ENCODE results near the gene NREP. TPM values are rescaled to one million over a fixed set of nuclear protein-coding genes. Genes with fewer than 3 reads are reported as not detected.
A peak's percentile ranks its signal among the peaks of the same experiment; 100 is the strongest.

The NREP gene
- total RNA-seq, 5 donors from 2014 or later (not counting 1 experiment from before 2014, with no cell fraction given) = 2.1 to 9.0 (median 4.6) TPM

GRCh38 chr5:111737716-111738115 is 19.3 kb downstream of the NREP start:
- H3K4me1 Mint-ChIP-seq = peaks cover 4 to 19% (median 11%) of the 10 kb centered on the region in 3 donors
- H3K36me3 Mint-ChIP-seq = no peaks in the 10 kb centered on the region
- no peak for ATAC-seq (replicated peaks in 1 of 4)
- no peaks in the 10 kb centered on the region for H3K9me3 ChIP-seq
- H3K4me1 ChIP-seq (ENCODE audit: control insufficient read depth in 1 of 2, extremely low read depth in 1 of 2, insufficient read depth in 2 of 2, low read length in 2 of 2) = peaks cover 4 to 26% of the 10 kb centered on the region in 2 experiments
- H3K4me3 Mint-ChIP-seq = no peak overlapping the region
- H3K27me3 Mint-ChIP-seq = peaks cover 0 to 3% of the 10 kb centered on the region in 2 donors
- no peak overlapping the region for H3K27ac ChIP-seq (ENCODE audit: low read length)
- ChIA-PET CTCF (no interaction called here), POLR2A (no interaction called here)
- DNase-seq = no peak
- no peak overlapping the region for H3K27ac Mint-ChIP-seq
- no peak overlapping the region for H3K4me3 ChIP-seq (ENCODE audit: control insufficient read depth in 1 of 2, extremely low read depth in 1 of 2, low read length in 1 of 2)
- H3K9me3 Mint-ChIP-seq = no peaks in the 10 kb centered on the region
- H3K27me3 ChIP-seq (replicated peaks in 1 of 2; ENCODE audit: control insufficient read depth in 2 of 2, extremely low read depth in 1 of 2, insufficient read depth in 2 of 2, low read length in 1 of 2) = no peaks in the 10 kb centered on the region
- WGBS (ENCODE audit: insufficient coverage) = no CpG with 5 or more reads among the region's 1 CpG
- no peaks in the 10 kb centered on the region for H3K36me3 ChIP-seq (ENCODE audit: control insufficient read depth in 2 of 2, extremely low read depth in 1 of 2, insufficient read depth in 1 of 2, low read length in 1 of 2)

GRCh38 chr5:111735583-111736270 is 21.3 kb downstream of the NREP start:
- Histone ChIP-seq H3K4me1 (ENCODE audit: control insufficient read depth in 1 of 2, extremely low read depth in 1 of 2, insufficient read depth in 2 of 2, low read length in 2 of 2) (peaks cover 0 to 19% of the 10 kb centered on the region in 2 experiments), H3K4me3 (ENCODE audit: control insufficient read depth in 1 of 2, extremely low read depth in 1 of 2, low read length in 1 of 2) (no peak overlapping the region), H3K9me3 (no peaks in the 10 kb centered on the region), H3K27ac (ENCODE audit: low read length) (no peak overlapping the region), H3K27me3 (replicated peaks in 1 of 2; ENCODE audit: control insufficient read depth in 2 of 2, extremely low read depth in 1 of 2, insufficient read depth in 2 of 2, low read length in 1 of 2) (no peaks in the 10 kb centered on the region), H3K36me3 (ENCODE audit: control insufficient read depth in 2 of 2, extremely low read depth in 1 of 2, insufficient read depth in 1 of 2, low read length in 1 of 2) (no peaks in the 10 kb centered on the region)
- peaks cover 0 to 8% (median 6%) of the 10 kb centered on the region in 3 donors for H3K4me1 Mint-ChIP-seq
- POLR2A ChIA-PET = interaction anchor here in 1 of 2 donors (0.6 kb wide), 1 partner anchor 37 kb away, joined by 3 read pairs; no protein-coding TSS in a partner anchor
- no peak overlapping the region for H3K27ac Mint-ChIP-seq
- DNase-seq = no peak
- no peak overlapping the region for H3K4me3 Mint-ChIP-seq
- H3K9me3 Mint-ChIP-seq = no peaks in the 10 kb centered on the region
- ATAC-seq (replicated peaks in 1 of 4) = no peak
- 73% methylated on average over 2 of the region's 8 CpGs for WGBS (ENCODE audit: insufficient coverage)
- CTCF ChIA-PET = no interaction called here
- H3K27me3 Mint-ChIP-seq = peaks cover 0 to 3% of the 10 kb centered on the region in 2 donors
- no peaks in the 10 kb centered on the region for H3K36me3 Mint-ChIP-seq

DNA sequence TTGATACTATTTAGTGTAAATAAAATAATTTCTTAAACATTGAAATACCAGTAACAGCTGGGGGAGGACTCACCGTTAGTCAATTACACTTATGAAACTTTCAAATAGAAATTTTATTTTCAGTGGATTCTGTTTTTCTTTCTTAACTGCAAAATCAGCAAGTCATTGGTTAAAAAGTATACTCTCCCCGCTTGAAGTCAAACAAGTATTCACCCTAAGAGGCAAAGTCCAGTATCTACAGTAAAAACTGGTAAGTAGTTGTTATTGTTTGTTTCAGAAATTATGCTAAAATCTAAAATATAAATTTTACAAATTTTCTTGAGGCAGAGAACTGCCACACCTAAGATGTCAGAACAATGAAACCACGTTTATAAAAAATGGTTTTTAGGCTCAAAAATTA is 22.4 kb downstream of the NREP start:
- no CpG with 5 or more reads among the region's 3 CpGs for WGBS (ENCODE audit: insufficient coverage)
- Mint-ChIP-seq H3K9me3 (no peaks in the 10 kb centered on the region), H3K27ac (no peak overlapping the region), H3K27me3 (peaks cover 0 to 3% of the 10 kb centered on the region in 2 donors), H3K36me3 (no peaks in the 10 kb centered on the region), H3K4me3 (no peak overlapping the region), H3K4me1 (peaks cover 0 to 8% (median 7%) of the 10 kb centered on the region in 3 donors)
- ATAC-seq (replicated peaks in 1 of 4) = no peak
- DNase-seq = no peak
- no peak overlapping the region for H3K27ac ChIP-seq (ENCODE audit: low read length)
- H3K9me3 ChIP-seq = no peaks in the 10 kb centered on the region
- H3K27me3 ChIP-seq (replicated peaks in 1 of 2; ENCODE audit: control insufficient read depth in 2 of 2, extremely low read depth in 1 of 2, insufficient read depth in 2 of 2, low read length in 1 of 2) = no peaks in the 10 kb centered on the region
- H3K4me3 ChIP-seq (ENCODE audit: control insufficient read depth in 1 of 2, extremely low read depth in 1 of 2, low read length in 1 of 2) = no peak overlapping the region
- CTCF ChIA-PET = no interaction called here
- POLR2A ChIA-PET = no interaction called here
- H3K36me3 ChIP-seq (ENCODE audit: control insufficient read depth in 2 of 2, extremely low read depth in 1 of 2, insufficient read depth in 1 of 2, low read length in 1 of 2) = no peaks in the 10 kb centered on the region
- peaks cover 0 to 19% of the 10 kb centered on the region in 2 experiments for H3K4me1 ChIP-seq (ENCODE audit: control insufficient read depth in 1 of 2, extremely low read depth in 1 of 2, insufficient read depth in 2 of 2, low read length in 2 of 2)

GRCh38 chr5:111734013-111734412 is 23.0 kb downstream of the NREP start:
- WGBS (ENCODE audit: insufficient coverage) = 86% methylated on average over 1 of the region's 6 CpGs
- Mint-ChIP-seq H3K27me3 (peaks cover 0 to 3% of the 10 kb centered on the region in 2 donors), H3K36me3 (no peaks in the 10 kb centered on the region), H3K4me3 (no peak overlapping the region), H3K4me1 (peaks cover 0 to 8% (median 7%) of the 10 kb centered on the region in 3 donors), H3K9me3 (no peaks in the 10 kb centered on the region), H3K27ac (no peak overlapping the region)
- ATAC-seq (replicated peaks in 1 of 4) (peak in 2 of 4 experiments; percentile 37 to 61), DNase-seq (no peak)
- ChIA-PET CTCF (no interaction called here), POLR2A (no interaction called here)
- no peaks in the 10 kb centered on the region for H3K27me3 ChIP-seq (replicated peaks in 1 of 2; ENCODE audit: control insufficient read depth in 2 of 2, extremely low read depth in 1 of 2, insufficient read depth in 2 of 2, low read length in 1 of 2)
- no peaks in the 10 kb centered on the region for H3K9me3 ChIP-seq
- H3K27ac ChIP-seq (ENCODE audit: low read length) = no peak overlapping the region
- no peaks in the 10 kb centered on the region for H3K36me3 ChIP-seq (ENCODE audit: control insufficient read depth in 2 of 2, extremely low read depth in 1 of 2, insufficient read depth in 1 of 2, low read length in 1 of 2)
- H3K4me3 ChIP-seq (ENCODE audit: control insufficient read depth in 1 of 2, extremely low read depth in 1 of 2, low read length in 1 of 2) = no peak overlapping the region
- peaks cover 0 to 19% of the 10 kb centered on the region in 2 experiments for H3K4me1 ChIP-seq (ENCODE audit: control insufficient read depth in 1 of 2, extremely low read depth in 1 of 2, insufficient read depth in 2 of 2, low read length in 2 of 2)

DNA sequence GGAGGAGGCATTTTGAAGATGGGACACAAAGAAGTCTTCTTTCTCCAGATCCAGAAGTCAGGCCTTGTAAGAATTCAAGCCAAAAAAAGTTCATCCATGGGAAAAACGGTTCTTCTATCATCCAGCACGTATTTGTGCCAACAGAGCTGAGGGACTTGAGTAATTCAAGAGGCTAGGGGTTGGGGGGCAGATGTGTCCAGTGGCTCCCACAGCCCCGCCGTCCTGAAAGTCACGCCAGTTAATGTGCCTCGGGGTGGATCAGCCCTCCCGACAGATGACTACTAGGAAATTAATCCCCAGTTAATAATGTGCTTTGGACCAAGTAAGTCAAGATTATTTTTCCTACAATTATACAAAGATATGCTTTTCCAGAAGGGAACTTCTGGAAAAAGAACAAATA is 23.4 kb downstream of the NREP start:
- Mint-ChIP-seq H3K9me3 (no peaks in the 10 kb centered on the region), H3K27ac (no peak overlapping the region), H3K27me3 (peaks cover 0 to 3% of the 10 kb centered on the region in 2 donors), H3K4me3 (no peak overlapping the region), H3K36me3 (no peaks in the 10 kb centered on the region), H3K4me1 (peaks cover 0 to 8% (median 7%) of the 10 kb centered on the region in 3 donors)
- no peak overlapping the region for H3K4me3 ChIP-seq (ENCODE audit: control insufficient read depth in 1 of 2, extremely low read depth in 1 of 2, low read length in 1 of 2)
- H3K27me3 ChIP-seq (replicated peaks in 1 of 2; ENCODE audit: control insufficient read depth in 2 of 2, extremely low read depth in 1 of 2, insufficient read depth in 2 of 2, low read length in 1 of 2) = no peaks in the 10 kb centered on the region
- no peaks in the 10 kb centered on the region for H3K9me3 ChIP-seq
- DNase-seq (no peak), ATAC-seq (replicated peaks in 1 of 4) (no peak)
- CTCF ChIA-PET = no interaction called here
- peaks cover 0 to 19% of the 10 kb centered on the region in 2 experiments for H3K4me1 ChIP-seq (ENCODE audit: control insufficient read depth in 1 of 2, extremely low read depth in 1 of 2, insufficient read depth in 2 of 2, low read length in 2 of 2)
- POLR2A ChIA-PET = no interaction called here
- no CpG with 5 or more reads among the region's 7 CpGs for WGBS (ENCODE audit: insufficient coverage)
- H3K36me3 ChIP-seq (ENCODE audit: control insufficient read depth in 2 of 2, extremely low read depth in 1 of 2, insufficient read depth in 1 of 2, low read length in 1 of 2) = no peaks in the 10 kb centered on the region
- no peak overlapping the region for H3K27ac ChIP-seq (ENCODE audit: low read length)

GRCh38 chr5:111731638-111732037 is 25.4 kb downstream of the NREP start:
- ChIA-PET CTCF (no interaction called here), POLR2A (no interaction called here)
- DNase-seq (no peak), ATAC-seq (replicated peaks in 1 of 4) (no peak)
- no peak overlapping the region for H3K4me3 ChIP-seq (ENCODE audit: control insufficient read depth in 1 of 2, extremely low read depth in 1 of 2, low read length in 1 of 2)
- H3K4me1 ChIP-seq (ENCODE audit: control insufficient read depth in 1 of 2, extremely low read depth in 1 of 2, insufficient read depth in 2 of 2, low read length in 2 of 2) = peaks cover 0 to 19% of the 10 kb centered on the region in 2 experiments
- H3K4me1 Mint-ChIP-seq = peaks cover 0 to 8% (median 7%) of the 10 kb centered on the region in 3 donors
- H3K4me3 Mint-ChIP-seq = no peak overlapping the region
- no peaks in the 10 kb centered on the region for H3K9me3 ChIP-seq
- no peak overlapping the region for H3K27ac ChIP-seq (ENCODE audit: low read length)
- H3K36me3 Mint-ChIP-seq = no peaks in the 10 kb centered on the region
- H3K27ac Mint-ChIP-seq = no peak overlapping the region
- H3K27me3 ChIP-seq (replicated peaks in 1 of 2; ENCODE audit: control insufficient read depth in 2 of 2, extremely low read depth in 1 of 2, insufficient read depth in 2 of 2, low read length in 1 of 2) = no peaks in the 10 kb centered on the region
- H3K36me3 ChIP-seq (ENCODE audit: control insufficient read depth in 2 of 2, extremely low read depth in 1 of 2, insufficient read depth in 1 of 2, low read length in 1 of 2) = no peaks in the 10 kb centered on the region
- WGBS (ENCODE audit: insufficient coverage) = 100% methylated on average over 1 of the region's 7 CpGs
- peaks cover 0 to 3% of the 10 kb centered on the region in 2 donors for H3K27me3 Mint-ChIP-seq
- no peaks in the 10 kb centered on the region for H3K9me3 Mint-ChIP-seq
